ENCODE results near the gene DNAJA3.

Gene DNAJA3

GRCh38 chr16:4435337-4436067 lies 9.8 kb downstream of the DNAJA3 start:
- no peak for DNase-seq

GRCh38 chr16:4437366-4437765 lies 11.7 kb downstream of the DNAJA3 start:
- no peak for DNase-seq

- DNase-seq = no peak
Observed at GRCh38 chr16:4442371-4442770, 16.7 kb downstream of the DNAJA3 start.

- DNase-seq = no peak
Observed at GRCh38 chr16:4443271-4443670, 17.6 kb downstream of the DNAJA3 start.

- DNase-seq = no peak
Observed at GRCh38 chr16:4443986-4444385, 18.3 kb downstream of the DNAJA3 start.

GRCh38 chr16:4450430-4450829 lies 24.8 kb downstream of the DNAJA3 start:
- DNase-seq = no peak

GRCh38 chr16:4450931-4451519 lies 25.4 kb downstream of the DNAJA3 start:
- no peak for DNase-seq

- no peak for DNase-seq
Observed at GRCh38 chr16:4452674-4453073, 27.0 kb downstream of the DNAJA3 start.

GRCh38 chr16:4454623-4455022 lies 29.0 kb downstream of the DNAJA3 start:
- DNase-seq = no peak

- no peak for DNase-seq
Observed at GRCh38 chr16:4455081-4455480, 29.4 kb downstream of the DNAJA3 start.

GRCh38 chr16:4455951-4456350 lies 30.3 kb downstream of the DNAJA3 start:
- DNase-seq = no peak

- no peak for DNase-seq
Observed at GRCh38 chr16:4460936-4461249, 35.2 kb downstream of the DNAJA3 start.

- DNase-seq = no peak
Observed at GRCh38 chr16:4461250-4462085, 35.8 kb downstream of the DNAJA3 start.

- no peak for DNase-seq
Observed at GRCh38 chr16:4463522-4464163, 38.0 kb downstream of the DNAJA3 start.

- no peak for DNase-seq
Observed at GRCh38 chr16:4465977-4466779, 40.5 kb downstream of the DNAJA3 start.

- DNase-seq = no peak
Observed at GRCh38 chr16:4467916-4468315, 42.2 kb downstream of the DNAJA3 start.

- DNase-seq = no peak
Observed at GRCh38 chr16:4468972-4469371, 43.3 kb downstream of the DNAJA3 start.

GRCh38 chr16:4471869-4472268 lies 46.2 kb downstream of the DNAJA3 start:
- DNase-seq = no peak

GRCh38 chr16:4472880-4473279 lies 47.2 kb downstream of the DNAJA3 start:
- no peak for DNase-seq

- DNase-seq = peak; percentile 86
Observed at GRCh38 chr16:4474192-4474961, 48.7 kb downstream of the DNAJA3 start, which contains the start of gene NMRAL1. Gene NMRAL1 (minus strand): TSS chr16:4474625. CDS start chr16:4474132, 493 bp downstream.

- DNase-seq = peak; percentile 89
Observed at GRCh38 chr16:4475880-4476788, 50.5 kb downstream of the DNAJA3 start, which contains the start of gene HMOX2. Gene HMOX2 (plus strand): TSS chr16:4476398. CDS start chr16:4505525, 29,127 bp downstream.

Measured in T1000 (cell line).